ENCODE measurements around the gene SLC6A17. TPM values are rescaled to one million over a fixed set of nuclear protein-coding genes. Genes with fewer than 3 reads are reported as not detected.
A peak's percentile ranks its signal among the peaks of the same experiment; 100 is the strongest.

The SLC6A17 gene
- total and polyA plus RNA-seq, 2 experiments from 2014 or later: 0.03 to 0.17 TPM

- TF ChIP-seq, protein P1, sequence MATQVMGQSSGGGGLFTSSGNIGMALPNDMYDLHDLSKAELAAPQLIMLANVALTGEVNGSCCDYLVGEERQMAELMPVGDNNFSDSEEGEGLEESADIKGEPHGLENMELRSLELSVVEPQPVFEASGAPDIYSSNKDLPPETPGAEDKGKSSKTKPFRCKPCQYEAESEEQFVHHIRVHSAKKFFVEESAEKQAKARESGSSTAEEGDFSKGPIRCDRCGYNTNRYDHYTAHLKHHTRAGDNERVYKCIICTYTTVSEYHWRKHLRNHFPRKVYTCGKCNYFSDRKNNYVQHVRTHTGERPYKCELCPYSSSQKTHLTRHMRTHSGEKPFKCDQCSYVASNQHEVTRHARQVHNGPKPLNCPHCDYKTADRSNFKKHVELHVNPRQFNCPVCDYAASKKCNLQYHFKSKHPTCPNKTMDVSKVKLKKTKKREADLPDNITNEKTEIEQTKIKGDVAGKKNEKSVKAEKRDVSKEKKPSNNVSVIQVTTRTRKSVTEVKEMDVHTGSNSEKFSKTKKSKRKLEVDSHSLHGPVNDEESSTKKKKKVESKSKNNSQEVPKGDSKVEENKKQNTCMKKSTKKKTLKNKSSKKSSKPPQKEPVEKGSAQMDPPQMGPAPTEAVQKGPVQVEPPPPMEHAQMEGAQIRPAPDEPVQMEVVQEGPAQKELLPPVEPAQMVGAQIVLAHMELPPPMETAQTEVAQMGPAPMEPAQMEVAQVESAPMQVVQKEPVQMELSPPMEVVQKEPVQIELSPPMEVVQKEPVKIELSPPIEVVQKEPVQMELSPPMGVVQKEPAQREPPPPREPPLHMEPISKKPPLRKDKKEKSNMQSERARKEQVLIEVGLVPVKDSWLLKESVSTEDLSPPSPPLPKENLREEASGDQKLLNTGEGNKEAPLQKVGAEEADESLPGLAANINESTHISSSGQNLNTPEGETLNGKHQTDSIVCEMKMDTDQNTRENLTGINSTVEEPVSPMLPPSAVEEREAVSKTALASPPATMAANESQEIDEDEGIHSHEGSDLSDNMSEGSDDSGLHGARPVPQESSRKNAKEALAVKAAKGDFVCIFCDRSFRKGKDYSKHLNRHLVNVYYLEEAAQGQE (IDR thresholded peaks at IDR 0.05; ENCODE audit: unreplicated experiment): no peak
- TF ChIP-seq POLR2AphosphoS5 (IDR thresholded peaks at IDR 0.05; ENCODE audit: low read depth) (no peak), ZNF114 (CRISPR knock-in tag; IDR thresholded peaks at IDR 0.05) (no peak), ETS1 (IDR thresholded peaks at IDR 0.05) (no peak), STAT1 (IDR thresholded peaks at IDR 0.05; ENCODE audit: unreplicated experiment) (no peak)
Measured at GRCh38 chr1:110195196-110195595, 44.9 kb downstream of the SLC6A17 start (continued).

- TF ChIP-seq, protein P1 (IDR thresholded peaks at IDR 0.05; ENCODE audit: unreplicated experiment): no peak
- TF ChIP-seq, protein P2, sequence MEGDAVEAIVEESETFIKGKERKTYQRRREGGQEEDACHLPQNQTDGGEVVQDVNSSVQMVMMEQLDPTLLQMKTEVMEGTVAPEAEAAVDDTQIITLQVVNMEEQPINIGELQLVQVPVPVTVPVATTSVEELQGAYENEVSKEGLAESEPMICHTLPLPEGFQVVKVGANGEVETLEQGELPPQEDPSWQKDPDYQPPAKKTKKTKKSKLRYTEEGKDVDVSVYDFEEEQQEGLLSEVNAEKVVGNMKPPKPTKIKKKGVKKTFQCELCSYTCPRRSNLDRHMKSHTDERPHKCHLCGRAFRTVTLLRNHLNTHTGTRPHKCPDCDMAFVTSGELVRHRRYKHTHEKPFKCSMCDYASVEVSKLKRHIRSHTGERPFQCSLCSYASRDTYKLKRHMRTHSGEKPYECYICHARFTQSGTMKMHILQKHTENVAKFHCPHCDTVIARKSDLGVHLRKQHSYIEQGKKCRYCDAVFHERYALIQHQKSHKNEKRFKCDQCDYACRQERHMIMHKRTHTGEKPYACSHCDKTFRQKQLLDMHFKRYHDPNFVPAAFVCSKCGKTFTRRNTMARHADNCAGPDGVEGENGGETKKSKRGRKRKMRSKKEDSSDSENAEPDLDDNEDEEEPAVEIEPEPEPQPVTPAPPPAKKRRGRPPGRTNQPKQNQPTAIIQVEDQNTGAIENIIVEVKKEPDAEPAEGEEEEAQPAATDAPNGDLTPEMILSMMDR (conservative IDR thresholded peaks at IDR 0.05; ENCODE audit: low read depth in 2 of 2): peak; percentile 88 to 91
Measured at GRCh38 chr1:110196917-110197765, 46.8 kb downstream of the SLC6A17 start.

More at GRCh38 chr1:110196917-110197765, 46.8 kb downstream of the SLC6A17 start:
- Mint-ChIP-seq H3K4me1 (peaks cover 3% of the 10 kb centered on the region), H3K36me3 (ENCODE audit: low read depth) (no peaks in the 10 kb centered on the region), H3K27me3 (ENCODE audit: insufficient read depth, low read depth, poor library complexity) (peaks cover 10% of the 10 kb centered on the region), H3K9me3 (no peaks in the 10 kb centered on the region), H3K4me3 (no peak overlapping the region), H3K27ac (no peak overlapping the region)
- peak; percentile 70 for DNase-seq (ENCODE audit: low spot score)
- Histone ChIP-seq H3K4me2 (no peak overlapping the region), H4K20me1 (replicated peaks; ENCODE audit: insufficient read depth) (no peaks in the 10 kb centered on the region; the same call in 1 of the 2 replicates), H2AFZ (no peak overlapping the region), H3K36me3 (ENCODE audit: insufficient read depth) (no peaks in the 10 kb centered on the region), H3K9me2 (ENCODE audit: insufficient read depth) (no peaks in the 10 kb centered on the region), H3K79me2 (replicated peaks; ENCODE audit: insufficient read depth) (no peaks in the 10 kb centered on the region), H3K4me3 (no peak overlapping the region), H3K4me1 (ENCODE audit: insufficient read depth) (no peaks in the 10 kb centered on the region), H3K27ac (ENCODE audit: low read depth) (no peak overlapping the region), H3K27me3 (ENCODE audit: insufficient read depth) (no peaks in the 10 kb centered on the region), H3F3A (replicated peaks; ENCODE audit: low read depth) (no peaks in the 10 kb centered on the region)
- ATAC-seq: peak; percentile 92

Measured in GM23338 (cell line).